GM12801 (cell line): ENCODE data around the gene RTEL1.

ENCODE experiments used
- CTCF ChIP-seq: IDR thresholded peaks from one replicate; pipeline ENCODE4 v1.5.1; 2011; ENCODE audit warnings: control low read depth; ENCODE audit not compliant: insufficient read length; ENCODE audit errors: extremely low read depth

RTEL1 gene

GRCh38 chr20:63739130-63740069 is 81.3 kb downstream of the RTEL1 start, which contains the start of gene SLC2A4RG:
TSS of gene SLC2A4RG (plus strand) at chr20:63739776. CDS start at chr20:63739913, 137 bp downstream.
- TF ChIP-seq CTCF: no peak

- TF ChIP-seq CTCF: no peak
Measured at GRCh38 chr20:63740070-63740626, 82.0 kb downstream of the RTEL1 start.

GRCh38 chr20:63740627-63741353 is 82.7 kb downstream of the RTEL1 start:
- no peak for TF ChIP-seq CTCF

- TF ChIP-seq CTCF: no peak
Measured at GRCh38 chr20:63741354-63741675, 83.2 kb downstream of the RTEL1 start.

GRCh38 chr20:63741676-63742380 is 83.7 kb downstream of the RTEL1 start:
- TF ChIP-seq CTCF: no peak

- no peak for TF ChIP-seq CTCF
Measured at GRCh38 chr20:63742381-63743024, 84.4 kb downstream of the RTEL1 start.
